Gastrocnemius medialis (tissue), 4 donors: ENCODE measurements around the gene PARN.

Source experiments
- CTCF ChIP-seq, 5 experiments: fragments of 450-650 bp in 3 of 5; fragments of 200-600 bp in 2 of 5; sonication (generic) in 2 of 5; IDR thresholded peaks in 4 of 5; conservative IDR thresholded peaks in 1 of 5; 1 replicate in 4 of 5; 2 replicates in 1 of 5; pipeline ENCODE4 v1.5.1; 2016 to 2019; ENCODE audit warnings: antibody characterized with exemption in 5 of 5, mild to moderate bottlenecking in 3 of 5, moderate library complexity in 3 of 5
- POLR2A ChIP-seq, 2 donors: fragments of 450-650 bp; IDR thresholded peaks; one replicate each; pipeline ENCODE4 v1.6.1; 2017; ENCODE audit warnings: antibody characterized with exemption in 2 of 2, mild to moderate bottlenecking in 2 of 2, moderate library complexity in 2 of 2

- TF ChIP-seq CTCF (IDR thresholded peaks at IDR 0.05 in 4 of 5, conservative IDR thresholded peaks at IDR 0.05 in 1 of 5) (no peak), POLR2A (IDR thresholded peaks at IDR 0.05) (no peak)
Measured at GRCh38 chr16:14437426-14437825, 192.6 kb downstream of the PARN start.
